Activated gamma-delta T cell treated with Interleukin-2 at 50 U/mL for 16 hours (primary cell): ENCODE data around the gene RALGPS1.
A peak's percentile ranks its signal among the peaks of the same experiment; 100 is the strongest.

ENCODE experiments used
- DNase-seq: peaks from one replicate; pipeline ENCODE4 v3.0.0-alpha.2; 2020

RALGPS1 gene

GRCh38 chr9:127232833-127233549 lies 318.4 kb downstream of the RALGPS1 start:
- DNase-seq = no peak

DNA sequence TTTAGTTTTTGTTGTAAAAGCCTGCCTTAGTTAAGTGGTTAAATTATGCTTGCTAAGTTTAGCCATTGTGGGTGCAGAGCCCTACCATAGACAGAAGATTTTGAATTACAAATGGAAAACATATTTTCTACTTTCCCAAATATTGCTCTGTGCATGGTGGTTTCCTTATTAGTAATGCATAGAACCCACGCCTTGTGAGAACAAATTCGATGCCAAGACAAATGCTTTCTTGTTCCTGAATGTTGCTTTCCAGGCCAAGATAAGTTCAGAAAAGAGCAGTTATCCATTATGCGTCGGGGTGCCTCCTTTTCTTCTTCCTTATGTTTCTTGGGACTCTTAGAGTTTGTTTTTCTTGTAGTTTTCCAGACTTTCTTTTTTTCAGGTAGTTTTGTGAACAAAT lies 319.0 kb downstream of the RALGPS1 start:
- no peak for DNase-seq

- DNase-seq = no peak
Measured at GRCh38 chr9:127233989-127234388, 319.4 kb downstream of the RALGPS1 start.

- no peak for DNase-seq
Measured at GRCh38 chr9:127237801-127238200, 323.2 kb downstream of the RALGPS1 start.

DNA sequence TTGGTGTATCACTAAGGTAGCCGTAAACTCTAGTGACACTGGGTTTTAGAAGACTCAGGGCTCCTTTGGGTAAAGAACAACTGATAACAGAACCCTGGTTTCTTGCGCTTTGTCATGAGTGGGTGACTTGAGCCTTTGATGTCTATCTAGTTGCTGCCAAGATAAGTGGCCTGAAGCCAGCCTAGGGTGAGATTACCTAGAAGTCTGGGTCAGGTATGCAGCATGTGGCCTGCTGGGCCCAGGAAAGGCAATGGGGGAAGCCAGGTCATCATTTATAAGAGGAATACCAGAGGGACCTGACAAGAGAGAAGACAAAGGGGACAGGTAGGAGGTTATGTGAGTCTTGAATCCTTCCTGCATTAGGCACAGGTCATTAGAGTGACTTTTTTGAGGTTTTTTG lies 326.8 kb downstream of the RALGPS1 start:
- no peak for DNase-seq

DNA sequence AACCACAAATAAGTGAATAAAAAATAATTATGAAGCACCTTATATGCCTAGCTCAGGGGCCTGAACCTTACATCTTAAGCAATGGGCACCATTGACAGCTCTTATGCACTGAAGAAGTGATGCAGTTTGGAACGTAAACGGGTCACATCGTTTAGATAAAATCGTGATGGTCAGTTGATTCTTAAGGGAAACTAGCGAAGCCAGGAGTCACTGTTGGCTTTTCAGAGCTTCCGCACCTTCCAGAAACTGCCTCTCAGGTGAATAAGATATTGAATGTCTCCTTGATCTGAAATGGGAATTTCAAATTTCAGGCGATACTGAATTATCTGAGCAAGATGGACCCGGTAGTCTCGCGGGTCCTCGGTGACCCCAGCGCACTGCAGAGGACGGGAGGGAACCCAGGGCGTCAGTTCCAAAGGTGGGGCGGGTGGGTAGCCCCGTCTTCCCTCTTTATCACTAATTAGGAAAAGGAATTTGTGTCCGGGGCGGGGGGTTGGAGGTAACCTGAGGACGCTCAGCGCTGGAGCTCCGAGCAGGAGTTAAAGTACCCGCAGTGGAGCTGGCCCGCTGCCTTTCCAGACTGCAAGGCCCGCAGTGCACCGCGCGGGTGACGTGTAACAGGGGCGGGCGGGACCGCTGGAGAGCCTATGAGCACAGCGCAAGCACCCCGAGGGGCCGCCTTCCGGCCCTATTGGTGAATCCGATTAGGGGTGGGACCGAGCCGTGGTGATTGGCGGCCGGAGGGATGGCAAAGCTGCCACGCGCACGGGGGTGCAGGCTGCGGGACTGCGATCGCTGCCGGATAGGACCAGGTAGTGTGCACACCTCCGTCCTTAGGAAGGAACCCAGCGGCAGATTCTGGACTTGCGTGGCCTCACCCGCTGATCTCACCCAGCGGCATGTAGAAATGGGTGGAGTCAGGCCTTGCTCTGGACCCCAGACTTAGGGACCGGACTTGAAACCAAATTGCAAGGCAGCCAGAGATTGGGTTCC lies 330.3 kb downstream of the RALGPS1 start:
- peak; percentile 92 for DNase-seq

- no peak for DNase-seq
Measured at GRCh38 chr9:127245637-127246164, 331.1 kb downstream of the RALGPS1 start.

DNA sequence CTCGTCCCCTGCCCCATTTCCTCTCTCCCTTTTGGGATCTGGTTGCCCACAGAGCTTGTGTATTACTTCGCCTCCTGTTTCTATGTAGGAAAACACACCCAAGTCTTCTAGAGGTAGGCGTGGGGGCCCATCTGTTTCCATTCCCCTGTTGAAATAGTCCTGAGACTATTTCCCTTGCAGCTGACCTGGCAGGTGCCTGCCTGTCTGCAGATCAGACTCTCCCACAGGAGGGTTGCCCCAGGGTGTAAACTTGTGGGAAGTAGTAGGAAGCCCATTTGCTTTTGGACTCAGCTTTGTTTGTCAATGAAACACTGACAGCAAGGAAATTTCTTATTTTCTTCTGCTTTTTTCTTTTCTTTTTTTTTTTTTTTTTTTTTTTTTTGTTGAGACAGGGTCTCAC lies 333.7 kb downstream of the RALGPS1 start:
- DNase-seq = no peak

GRCh38 chr9:127249877-127250276 lies 335.3 kb downstream of the RALGPS1 start:
- no peak for DNase-seq

DNA sequence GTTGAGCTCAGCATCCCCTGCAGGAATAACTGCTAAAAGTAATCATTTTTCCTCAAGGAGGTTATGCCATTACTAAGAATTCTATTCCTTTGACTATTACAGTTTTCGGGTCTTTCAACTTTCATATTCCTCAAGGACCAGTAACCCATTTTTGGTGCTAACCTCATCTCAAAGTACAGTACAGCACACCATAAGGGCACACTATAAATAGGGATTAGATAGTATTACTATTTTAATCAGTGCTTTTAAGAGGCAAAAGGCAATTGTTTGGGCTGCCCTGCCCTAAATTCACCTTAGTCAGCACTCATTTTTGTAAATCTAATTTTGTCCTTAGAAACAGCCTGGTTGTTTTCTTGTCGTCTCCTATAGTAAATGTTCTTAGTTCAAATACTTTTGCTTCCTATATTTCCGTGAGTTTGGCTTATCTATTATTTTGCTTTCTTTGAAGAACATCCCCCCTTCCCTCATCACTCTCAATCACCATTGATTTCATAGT lies 336.4 kb downstream of the RALGPS1 start:
- DNase-seq = no peak

DNA sequence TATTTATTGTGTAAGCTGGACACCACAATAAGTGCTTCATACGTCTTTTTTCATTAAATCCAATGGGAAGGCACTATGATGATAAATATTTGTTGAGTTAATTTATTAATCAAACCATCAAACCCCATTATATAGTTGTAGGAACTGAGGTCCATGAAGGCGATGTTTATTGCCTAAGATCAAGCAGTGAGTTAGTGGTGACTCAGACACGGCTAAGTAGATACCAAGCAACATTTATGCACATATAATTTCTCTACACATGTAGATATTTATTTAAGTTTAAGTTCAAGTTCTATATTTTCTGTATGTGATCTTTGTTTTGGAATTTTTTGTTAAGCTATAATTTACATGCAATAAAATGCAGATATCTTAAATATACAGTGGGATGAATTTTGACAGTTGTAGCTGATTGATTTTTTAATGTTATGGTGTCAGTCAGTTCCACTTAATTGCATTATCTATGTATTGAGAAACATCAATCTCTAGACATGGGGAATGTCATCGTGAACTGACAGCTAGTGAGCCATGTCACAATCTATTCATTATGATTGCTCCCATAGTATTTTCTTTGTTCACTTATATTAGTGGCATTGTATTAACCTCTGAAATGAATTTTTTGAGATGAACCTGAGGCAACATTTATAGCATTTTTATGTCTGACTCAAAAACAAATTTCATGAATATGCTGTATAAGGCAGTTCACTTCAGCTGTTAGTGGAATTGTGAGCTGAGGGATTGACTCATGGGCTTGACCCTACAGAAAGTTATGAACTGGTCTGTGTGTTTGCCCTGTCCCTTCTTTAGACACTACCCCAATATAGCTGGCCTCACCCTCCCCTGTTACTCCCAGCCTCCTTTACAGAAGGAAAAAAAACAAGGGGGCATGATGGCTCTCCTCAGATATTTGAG lies 338.1 kb downstream of the RALGPS1 start:
- DNase-seq = no peak

DNA sequence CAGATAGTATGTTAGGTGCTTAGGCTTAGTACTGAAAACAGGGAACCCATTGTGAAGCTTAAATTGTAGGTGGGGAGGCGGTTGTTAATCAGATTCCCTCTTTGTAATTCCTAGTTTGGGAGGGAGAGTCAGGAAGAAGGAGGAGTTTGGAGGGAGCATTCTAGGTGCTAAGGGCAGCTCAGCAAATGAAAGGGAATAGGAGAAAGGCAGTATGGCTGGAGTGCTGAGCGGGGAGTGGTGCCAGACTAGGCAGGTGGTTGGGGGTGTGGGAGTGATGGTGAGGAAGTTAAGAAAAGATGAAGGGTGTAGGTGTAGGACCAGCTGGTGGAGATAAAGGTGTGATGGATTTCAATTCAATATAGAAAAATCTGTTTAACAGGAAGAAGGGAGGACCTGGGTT lies 338.9 kb downstream of the RALGPS1 start:
- DNase-seq = no peak

DNA sequence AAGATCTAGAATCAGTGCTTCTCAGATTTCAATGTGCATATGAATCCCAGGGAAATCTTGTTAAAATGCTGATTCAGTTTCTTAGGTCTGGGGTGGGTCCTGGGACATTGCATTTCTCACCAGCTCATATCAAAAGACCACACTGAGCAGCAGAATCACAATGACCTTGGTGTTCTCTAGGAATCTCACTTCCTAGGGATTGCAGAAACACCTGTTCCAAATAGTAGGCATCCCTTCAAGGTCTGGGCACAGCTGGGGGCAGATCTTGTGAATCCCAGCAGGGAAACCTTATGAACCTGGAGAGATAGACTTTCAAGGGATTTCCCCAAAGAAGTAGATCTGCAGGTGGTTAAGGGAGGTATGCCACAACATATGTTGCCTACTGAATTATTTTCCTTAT lies 341.1 kb downstream of the RALGPS1 start:
- no peak for DNase-seq

- DNase-seq = no peak
Measured at GRCh38 chr9:127256324-127256723, 341.7 kb downstream of the RALGPS1 start.

DNA sequence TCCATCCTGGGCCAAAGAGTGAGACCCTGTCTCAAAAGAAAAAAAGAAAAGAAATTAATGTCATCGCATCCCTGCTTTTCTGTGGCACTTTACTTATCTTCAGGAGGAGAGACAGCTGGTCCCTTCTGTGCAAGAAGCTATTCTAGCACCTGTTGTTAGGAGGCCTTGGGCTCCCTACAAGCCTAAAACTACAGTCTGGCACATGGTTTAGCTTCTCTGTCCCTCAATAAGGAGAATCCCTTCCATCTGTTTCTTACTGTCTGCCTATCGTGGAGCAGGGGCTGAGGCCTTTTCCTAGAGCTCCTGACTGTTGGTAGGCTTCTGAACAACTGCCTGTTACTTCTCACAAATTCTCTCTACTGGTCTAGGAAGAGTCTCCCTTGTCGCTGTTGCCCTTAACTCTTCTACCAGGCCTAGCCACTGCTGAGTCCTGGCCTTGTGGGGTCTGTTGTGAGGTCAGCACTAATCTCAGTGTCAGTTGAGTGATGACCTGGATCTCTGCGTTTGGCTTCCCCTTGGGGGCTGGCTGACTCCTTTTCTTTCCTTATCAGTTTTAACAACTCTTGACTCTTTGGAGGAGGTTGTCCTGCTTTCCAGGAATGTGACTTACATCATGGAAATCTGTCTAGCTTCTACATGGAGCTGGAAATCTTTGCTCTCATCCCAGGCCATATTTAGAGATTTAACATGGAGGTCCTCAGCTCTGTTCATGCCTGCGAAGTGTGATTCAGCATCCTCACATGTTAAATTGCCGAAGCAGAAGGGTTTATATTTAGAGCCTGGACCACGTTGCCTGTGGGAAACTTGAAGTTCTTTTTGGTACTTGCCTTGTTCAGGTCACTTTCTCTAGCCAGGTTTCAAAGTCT lies 344.3 kb downstream of the RALGPS1 start:
- DNase-seq = no peak

DNA sequence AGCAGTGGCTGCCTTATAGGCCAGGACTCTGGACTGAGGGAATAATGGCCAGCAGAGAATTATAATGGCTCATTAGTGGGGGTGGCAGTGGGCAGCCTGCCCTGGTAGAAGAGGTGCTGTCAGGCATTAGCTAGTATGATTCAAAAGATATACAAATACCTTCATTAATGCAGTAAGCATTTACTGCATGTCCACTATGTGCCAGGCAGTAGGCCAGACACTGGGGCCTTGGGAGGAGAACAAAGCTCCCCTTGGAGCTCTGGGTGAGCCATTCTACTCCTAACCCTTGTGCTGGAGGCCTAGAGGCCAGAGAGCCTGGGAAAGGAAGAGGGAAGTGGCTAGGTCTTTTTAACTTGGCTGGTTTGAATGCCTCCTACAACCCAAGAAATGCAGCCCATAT lies 348.0 kb downstream of the RALGPS1 start:
- no peak for DNase-seq

GRCh38 chr9:127263237-127263636 lies 348.7 kb downstream of the RALGPS1 start:
- no peak for DNase-seq

DNA sequence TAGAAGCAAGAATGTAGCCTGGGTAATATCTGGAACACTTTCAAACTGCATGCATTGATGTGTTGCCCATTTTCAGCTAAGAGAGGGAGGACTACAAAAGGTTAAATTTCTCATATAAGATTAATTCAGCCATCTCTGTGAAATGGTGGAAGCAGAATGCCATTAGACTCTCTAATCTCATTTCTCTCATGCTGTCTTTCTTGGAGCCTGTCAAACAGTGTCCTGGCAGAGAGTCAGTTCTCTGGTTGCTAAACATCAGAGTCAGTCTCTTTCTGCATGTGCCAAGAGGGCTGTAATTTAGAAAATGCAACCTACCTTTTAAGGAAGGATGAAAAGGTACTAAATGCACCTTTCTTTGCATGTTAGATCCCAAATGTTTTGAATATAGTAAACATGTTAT lies 349.1 kb downstream of the RALGPS1 start:
- no peak for DNase-seq

- no peak for DNase-seq
Measured at GRCh38 chr9:127264462-127265219, 350.1 kb downstream of the RALGPS1 start, which contains the start of gene GARNL3. Gene GARNL3, plus strand, starts transcription at chr9:127264774. Its CDS starts 104 bp downstream, at chr9:127264878.

- no peak for DNase-seq
Measured at GRCh38 chr9:127267793-127268525, 353.4 kb downstream of the RALGPS1 start.
